Activated CD8-positive, alpha-beta memory T cell treated with anti-CD3 and anti-CD28 coated beads, Interleukin-2, amount 50 U/mL, for 4 hours (primary cell): Measurements from ENCODE around the gene PAX5.

Experiments used
- DNase-seq: peaks from one replicate; pipeline ENCODE4 v3.0.0-alpha.2; 2020

Gene PAX5

GRCh38 chr9:36794461-36794860 is 239.6 kb downstream of the PAX5 start:
- no peak for DNase-seq

DNA sequence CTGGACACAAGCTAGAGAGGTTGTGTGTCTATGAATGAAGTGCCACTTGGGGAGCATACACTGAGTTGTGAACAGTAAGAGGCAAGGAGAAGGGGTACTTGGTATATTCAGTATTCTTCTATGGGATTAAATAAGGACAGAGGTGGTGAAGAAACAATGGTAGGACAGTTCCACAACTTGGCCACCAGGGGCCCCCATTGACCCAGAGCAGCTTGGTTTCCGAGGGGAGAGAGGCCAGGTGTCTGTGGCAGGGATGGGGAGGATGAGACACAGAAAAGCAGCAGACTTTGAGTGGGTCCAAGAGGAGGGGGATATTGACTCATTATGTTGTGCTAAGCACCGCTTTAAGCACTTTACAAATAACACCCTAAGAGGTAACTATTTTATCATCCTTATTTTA is 240.8 kb downstream of the PAX5 start:
- no peak for DNase-seq

DNA sequence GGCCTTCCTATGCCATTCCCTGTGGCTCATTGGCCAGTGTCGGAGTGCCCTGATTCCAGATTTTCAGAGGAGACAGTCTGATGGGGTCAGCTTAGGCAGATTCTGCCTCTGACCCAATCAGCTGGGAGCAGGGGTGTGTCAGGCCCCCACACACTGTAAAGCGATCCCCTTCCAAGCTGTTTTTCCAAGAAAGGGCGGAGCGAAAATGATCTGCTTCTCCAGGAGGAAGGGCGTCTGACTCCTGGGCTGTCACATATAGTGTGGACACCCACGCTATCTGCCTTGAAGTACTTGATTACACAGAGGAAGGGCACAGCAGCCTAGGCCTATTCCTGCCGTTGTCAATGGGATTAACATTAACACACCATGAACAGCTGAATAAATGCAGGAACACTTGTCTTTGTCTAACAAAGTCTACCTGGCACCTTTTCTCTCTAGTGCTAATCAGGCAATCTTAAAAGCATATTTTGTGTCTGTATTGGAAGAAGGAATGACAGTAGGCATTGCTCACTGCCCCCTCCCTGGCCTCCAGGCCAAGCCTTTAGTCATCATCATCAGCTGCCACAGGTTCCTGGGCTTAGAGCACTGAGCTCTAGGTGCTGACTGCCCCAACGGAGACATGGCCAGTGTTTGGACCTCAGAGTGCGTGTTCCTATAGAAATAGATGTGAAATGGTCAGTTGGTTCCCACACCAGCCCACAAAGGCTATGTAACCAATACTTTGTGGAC is 242.7 kb downstream of the PAX5 start:
- DNase-seq = no peak

GRCh38 chr9:36789886-36790285 is 244.2 kb downstream of the PAX5 start:
- DNase-seq = no peak

DNA sequence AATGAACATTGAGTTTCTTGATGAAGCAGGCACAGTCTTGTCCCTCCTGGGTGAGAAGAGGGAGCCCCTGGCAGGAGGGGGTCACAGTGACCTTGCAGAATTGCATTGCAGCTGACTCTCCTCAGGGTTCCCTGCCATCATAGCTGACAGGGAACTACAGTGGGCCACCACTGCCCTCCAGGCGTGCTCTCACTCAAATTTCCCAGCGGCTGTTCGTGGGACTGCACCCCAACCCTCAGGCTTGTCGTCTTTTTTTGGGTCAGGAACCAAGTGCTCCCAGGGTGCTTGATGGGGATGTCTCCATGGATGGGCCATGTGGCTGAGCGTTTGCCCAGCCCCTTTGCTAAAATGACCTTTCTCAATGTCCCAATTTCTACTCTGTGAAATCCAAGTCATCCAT is 245.5 kb downstream of the PAX5 start:
- no peak for DNase-seq

DNA sequence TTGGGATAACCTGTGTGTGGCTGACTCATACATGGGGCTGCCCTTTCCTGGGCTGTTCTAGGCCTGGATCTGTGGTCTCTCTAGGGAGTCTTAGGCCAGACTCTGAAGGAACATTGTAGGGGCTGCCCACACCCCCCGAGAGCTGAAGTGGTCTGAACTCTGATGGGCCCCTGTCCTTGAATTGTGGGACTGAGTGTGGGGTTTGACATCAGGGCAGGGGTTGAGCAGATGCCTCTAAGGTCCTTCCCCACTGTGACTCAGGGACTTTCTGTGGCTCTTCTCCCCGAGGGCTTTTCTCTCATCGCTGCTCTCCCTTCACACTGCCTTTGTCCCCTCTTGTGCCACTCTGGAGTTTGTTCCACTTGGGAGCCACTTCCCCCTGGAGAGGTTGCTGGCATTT is 246.4 kb downstream of the PAX5 start:
- no peak for DNase-seq
